GM18861 (cell line): ENCODE results near the gene SLC9B2.

Source experiments
- ATAC-seq: cut with Tn5 transposase; IDR thresholded peaks from one replicate; pipeline ENCODE4 v1.9.1; 2021; ENCODE audit not compliant: unreplicated experiment

SLC9B2 gene

GRCh38 chr4:103075894-103076746 lies 441 bp downstream of the SLC9B2 start:
- ATAC-seq: peak; percentile 35

- peak; percentile 1 for ATAC-seq
These were observed 1.1 kb downstream of the SLC9B2 start for GRCh38 chr4:103075435-103075893.

- ATAC-seq: peak; percentile 42
These were observed 1.7 kb downstream of the SLC9B2 start for GRCh38 chr4:103074744-103075434.

- ATAC-seq: no peak
These were observed 2.6 kb downstream of the SLC9B2 start for GRCh38 chr4:103073792-103074438.

GRCh38 chr4:103067841-103068547 lies 8.6 kb downstream of the SLC9B2 start:
- no peak for ATAC-seq

GRCh38 chr4:103060453-103061148 lies 16.0 kb downstream of the SLC9B2 start:
- no peak for ATAC-seq

GRCh38 chr4:103054030-103054429 lies 22.5 kb downstream of the SLC9B2 start:
- ATAC-seq: no peak

- ATAC-seq: no peak
These were observed 23.8 kb downstream of the SLC9B2 start for GRCh38 chr4:103052779-103053178.

- ATAC-seq: no peak
These were observed 24.4 kb downstream of the SLC9B2 start for GRCh38 chr4:103052145-103052544.

GRCh38 chr4:103050736-103051436 lies 25.7 kb downstream of the SLC9B2 start:
- no peak for ATAC-seq

- ATAC-seq: peak; percentile 84
These were observed 29.9 kb downstream of the SLC9B2 start for GRCh38 chr4:103046416-103047290.

GRCh38 chr4:103044183-103044582 lies 32.4 kb downstream of the SLC9B2 start:
- no peak for ATAC-seq

- ATAC-seq: no peak
These were observed 40.4 kb downstream of the SLC9B2 start for GRCh38 chr4:103036169-103036568.

- ATAC-seq: no peak
These were observed 44.0 kb downstream of the SLC9B2 start for GRCh38 chr4:103032574-103032973.

- ATAC-seq: no peak
These were observed 45.8 kb downstream of the SLC9B2 start for GRCh38 chr4:103030791-103031190.

GRCh38 chr4:103029300-103029699 lies 47.3 kb downstream of the SLC9B2 start:
- ATAC-seq: no peak

- ATAC-seq: no peak
These were observed 49.7 kb downstream of the SLC9B2 start for GRCh38 chr4:103026868-103027267.

GRCh38 chr4:103024996-103025395 lies 51.6 kb downstream of the SLC9B2 start:
- no peak for ATAC-seq

- no peak for ATAC-seq
These were observed 55.4 kb downstream of the SLC9B2 start for GRCh38 chr4:103021120-103021519.
